ENCODE data around the gene EIPR1.
"Not testable (repeated sequence)": the region's sequence is repeated elsewhere in the genome, so short reads cannot be mapped to it uniquely, and the experiment has no call there.

The EIPR1 gene

DNA sequence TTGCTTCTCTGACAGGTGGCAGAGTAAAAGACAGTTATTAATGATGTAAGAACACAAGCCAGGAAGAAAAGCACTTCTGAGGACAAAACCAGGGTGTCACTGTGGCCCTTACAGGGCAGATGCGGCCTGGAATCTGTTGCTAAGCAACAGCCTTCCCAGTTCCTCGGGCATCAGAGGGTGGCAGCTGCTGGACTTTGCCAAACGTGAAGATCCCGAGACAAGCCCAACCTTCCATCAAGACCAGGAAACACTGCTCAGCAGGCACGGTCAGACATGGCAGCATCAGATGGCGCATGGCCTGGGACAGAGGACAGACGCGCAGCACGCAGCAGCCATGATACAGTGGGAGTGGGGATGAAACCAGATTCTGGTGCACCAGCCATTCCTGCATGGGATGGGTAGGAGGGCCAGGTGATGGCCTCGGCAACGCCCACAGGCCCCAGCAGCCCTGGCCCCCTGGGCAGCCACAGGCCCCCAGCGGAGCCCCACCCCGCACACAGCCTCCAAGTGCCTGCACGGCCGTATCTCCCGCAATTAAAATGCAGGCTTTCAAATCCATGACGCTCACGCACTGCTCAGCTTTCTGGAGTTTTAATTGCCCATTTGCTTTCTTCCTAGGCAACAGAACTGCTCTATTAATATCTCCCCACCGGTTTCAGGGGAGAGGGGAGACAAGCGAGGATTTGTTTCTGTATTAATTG lies 89.0 kb downstream of the EIPR1 start:
- H3K9me3 ChIP-seq (ENCODE audit: control insufficient read depth, insufficient read depth, low read length) = no peaks in the 10 kb centered on the region
- no peaks in the 10 kb centered on the region for H3K36me3 ChIP-seq (ENCODE audit: control insufficient read depth, insufficient read depth, low read length)
- H3K27ac ChIP-seq (ENCODE audit: low read length) = no peak overlapping the region
- H3K27me3 ChIP-seq (ENCODE audit: control insufficient read depth, insufficient read depth, low read length) = no peaks in the 10 kb centered on the region
- H3K4me1 ChIP-seq (ENCODE audit: control insufficient read depth, insufficient read depth, low read length) = 0 out of 2 replicates have a peak, but pooled peaks cover 1% of the 10 kb centered on the region
- no CpG with 5 or more reads among the region's 20 CpGs for WGBS (ENCODE audit: insufficient coverage, insufficient read length)
- no peak overlapping the region for H3K4me3 ChIP-seq (ENCODE audit: low read length)
- DNase-seq (ENCODE audit: low read depth, low spot score) = no peak

- Histone ChIP-seq H3K27ac (ENCODE audit: low read length) (no peak overlapping the region), H3K27me3 (ENCODE audit: control insufficient read depth, insufficient read depth, low read length) (no peaks in the 10 kb centered on the region), H3K9me3 (ENCODE audit: control insufficient read depth, insufficient read depth, low read length) (no peaks in the 10 kb centered on the region), H3K4me1 (ENCODE audit: control insufficient read depth, insufficient read depth, low read length) (0 out of 2 replicates have a peak, but pooled peaks cover 1% of the 10 kb centered on the region), H3K36me3 (ENCODE audit: control insufficient read depth, insufficient read depth, low read length) (no peaks in the 10 kb centered on the region), H3K4me3 (ENCODE audit: low read length) (no peak overlapping the region)
- DNase-seq (ENCODE audit: low read depth, low spot score) = no peak
- no CpG with 5 or more reads among the region's 13 CpGs for WGBS (ENCODE audit: insufficient coverage, insufficient read length)
These were observed 89.7 kb downstream of the EIPR1 start for GRCh38 chr2:3287896-3288295.

DNA sequence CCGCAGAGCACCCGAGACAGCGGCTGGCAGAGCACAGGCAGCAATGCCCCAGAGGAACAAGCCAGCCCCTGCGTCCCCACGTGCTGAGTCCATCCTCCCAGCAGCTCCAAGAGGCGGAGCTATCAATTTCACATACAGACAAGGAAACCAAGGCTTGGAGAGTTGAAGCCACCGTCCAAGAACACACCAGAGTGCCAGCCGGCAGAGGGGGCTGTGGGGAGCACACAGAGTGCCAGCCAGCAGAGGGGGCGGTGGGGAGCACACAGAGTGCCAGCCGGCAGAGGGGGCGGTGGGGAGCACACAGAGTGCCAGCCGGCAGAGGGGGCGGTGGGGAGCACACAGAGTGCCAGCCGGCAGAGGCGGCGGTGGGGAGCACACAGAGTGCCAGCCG lies 91.0 kb downstream of the EIPR1 start:
- not testable (repeated sequence) for H3K36me3 ChIP-seq (ENCODE audit: control insufficient read depth, insufficient read depth, low read length); H3K4me1 ChIP-seq (ENCODE audit: control insufficient read depth, insufficient read depth, low read length); DNase-seq (ENCODE audit: low read depth, low spot score); H3K27me3 ChIP-seq (ENCODE audit: control insufficient read depth, insufficient read depth, low read length); H3K27ac ChIP-seq (ENCODE audit: low read length); H3K9me3 ChIP-seq (ENCODE audit: control insufficient read depth, insufficient read depth, low read length); H3K4me3 ChIP-seq (ENCODE audit: low read length)
- WGBS (ENCODE audit: insufficient coverage, insufficient read length) = no CpG with 5 or more reads among the region's 17 CpGs

DNA sequence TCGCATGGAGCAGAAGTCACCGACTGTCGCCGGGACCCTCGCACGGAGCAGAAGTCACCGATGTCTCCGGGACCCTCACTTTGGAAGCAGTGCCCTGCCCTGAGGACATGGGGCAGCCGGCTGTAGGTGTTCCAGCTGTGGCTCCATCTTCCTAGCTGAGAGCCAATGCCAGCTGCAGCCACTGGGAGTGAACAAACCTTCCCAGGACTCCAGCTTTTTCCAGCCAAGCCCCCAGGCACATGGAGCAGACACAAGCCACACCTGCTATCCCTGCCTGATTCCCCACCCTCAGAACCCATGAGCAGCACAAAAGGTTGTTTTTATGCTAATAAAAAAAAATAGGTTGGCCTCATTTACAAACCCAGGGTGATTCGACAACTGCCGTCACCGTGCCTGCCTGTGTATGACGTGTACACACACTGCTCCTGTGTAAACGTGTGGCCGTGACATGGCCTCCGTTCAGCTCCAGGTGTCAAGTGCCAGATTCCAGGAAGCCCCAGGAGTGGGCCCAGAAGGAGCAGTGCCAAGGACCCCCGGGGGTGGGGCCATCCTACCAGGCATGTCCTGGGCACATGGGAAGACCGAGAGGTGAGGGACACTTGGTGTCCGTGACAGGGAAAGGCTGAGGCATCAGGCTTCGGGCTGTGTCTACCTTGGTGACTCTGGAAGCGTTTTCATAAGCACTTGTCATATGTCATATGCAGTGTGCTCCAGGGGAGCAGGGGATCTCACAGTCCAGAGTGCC lies 91.5 kb downstream of the EIPR1 start:
- no peaks in the 10 kb centered on the region for H3K27me3 ChIP-seq (ENCODE audit: control insufficient read depth, insufficient read depth, low read length)
- H3K27ac ChIP-seq (ENCODE audit: low read length) = no peak overlapping the region
- no peak for DNase-seq (ENCODE audit: low read depth, low spot score)

DNA sequence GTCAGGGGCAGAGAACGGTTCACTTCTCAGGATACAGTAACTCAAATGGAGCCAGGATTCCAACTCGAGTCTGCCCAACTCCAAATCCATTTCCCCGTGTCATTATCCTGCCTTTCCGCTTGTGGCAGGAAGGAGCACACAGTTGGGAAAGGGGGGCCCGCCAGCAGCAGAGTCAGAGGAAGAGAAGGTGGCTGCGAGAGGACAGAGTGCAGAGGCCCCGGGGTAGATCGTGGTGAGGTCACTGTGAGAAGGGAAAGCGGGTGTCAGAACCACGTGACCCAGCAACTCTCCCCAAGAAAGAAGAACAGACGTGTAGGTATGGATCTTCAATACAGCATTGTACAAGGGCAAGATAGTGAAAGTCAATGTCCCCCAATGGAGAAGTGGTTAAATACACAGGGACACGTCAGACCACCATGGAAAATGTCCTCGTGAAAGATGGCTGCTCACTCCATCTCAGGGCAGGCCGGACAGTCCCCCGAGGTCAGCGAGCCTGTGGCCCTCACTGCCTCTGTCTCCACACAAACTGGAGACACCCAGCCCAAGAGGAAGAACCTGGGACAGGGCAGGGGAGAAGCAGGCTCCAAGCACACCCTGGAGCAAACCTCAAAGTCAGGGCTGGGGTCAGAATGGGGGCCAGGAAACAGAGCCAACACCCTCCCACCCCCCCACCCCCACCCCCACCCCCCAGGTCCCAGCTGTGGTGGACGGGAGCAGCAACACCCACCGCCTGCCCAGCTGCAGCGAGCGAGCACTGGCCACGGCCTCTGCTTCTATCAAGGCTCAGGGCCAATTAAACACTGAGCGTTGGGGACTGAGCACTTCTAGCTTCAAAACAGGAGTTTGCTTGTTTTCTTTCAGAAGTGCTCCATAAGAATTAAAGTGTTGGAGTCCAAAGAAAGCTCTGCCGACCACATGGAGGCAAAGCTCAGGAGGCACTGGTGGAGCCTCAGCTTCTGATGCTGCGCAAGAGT lies 92.7 kb downstream of the EIPR1 start:
- WGBS (ENCODE audit: insufficient coverage, insufficient read length) = no CpG with 5 or more reads among the region's 24 CpGs
- no peaks in the 10 kb centered on the region for H3K36me3 ChIP-seq (ENCODE audit: control insufficient read depth, insufficient read depth, low read length)
- no peak overlapping the region for H3K27ac ChIP-seq (ENCODE audit: low read length)
- no peaks in the 10 kb centered on the region for H3K4me1 ChIP-seq (ENCODE audit: control insufficient read depth, insufficient read depth, low read length)
- no peak overlapping the region for H3K4me3 ChIP-seq (ENCODE audit: low read length)
- H3K27me3 ChIP-seq (ENCODE audit: control insufficient read depth, insufficient read depth, low read length) = no peaks in the 10 kb centered on the region
- no peak for DNase-seq (ENCODE audit: low read depth, low spot score)
- H3K9me3 ChIP-seq (ENCODE audit: control insufficient read depth, insufficient read depth, low read length) = no peaks in the 10 kb centered on the region

More for the DNA sequence above, 91.5 kb downstream of the EIPR1 start:
- WGBS (ENCODE audit: insufficient coverage, insufficient read length) = no CpG with 5 or more reads among the region's 21 CpGs
- Histone ChIP-seq H3K36me3 (ENCODE audit: control insufficient read depth, insufficient read depth, low read length) (no peaks in the 10 kb centered on the region), H3K9me3 (ENCODE audit: control insufficient read depth, insufficient read depth, low read length) (no peaks in the 10 kb centered on the region), H3K4me1 (ENCODE audit: control insufficient read depth, insufficient read depth, low read length) (no peaks in the 10 kb centered on the region), H3K4me3 (ENCODE audit: low read length) (no peak overlapping the region)

GRCh38 chr2:3283876-3284656 lies 93.6 kb downstream of the EIPR1 start:
- not testable (repeated sequence) for H3K27ac ChIP-seq (ENCODE audit: low read length); H3K9me3 ChIP-seq (ENCODE audit: control insufficient read depth, insufficient read depth, low read length); H3K27me3 ChIP-seq (ENCODE audit: control insufficient read depth, insufficient read depth, low read length); H3K4me3 ChIP-seq (ENCODE audit: low read length); H3K4me1 ChIP-seq (ENCODE audit: control insufficient read depth, insufficient read depth, low read length); DNase-seq (ENCODE audit: low read depth, low spot score); H3K36me3 ChIP-seq (ENCODE audit: control insufficient read depth, insufficient read depth, low read length)
- no CpG with 5 or more reads among the region's 38 CpGs for WGBS (ENCODE audit: insufficient coverage, insufficient read length)

GRCh38 chr2:3283206-3283605 lies 94.4 kb downstream of the EIPR1 start:
- H3K36me3 ChIP-seq (ENCODE audit: control insufficient read depth, insufficient read depth, low read length) = no peaks in the 10 kb centered on the region
- no peaks in the 10 kb centered on the region for H3K4me1 ChIP-seq (ENCODE audit: control insufficient read depth, insufficient read depth, low read length)
- DNase-seq (ENCODE audit: low read depth, low spot score) = no peak
- no peaks in the 10 kb centered on the region for H3K27me3 ChIP-seq (ENCODE audit: control insufficient read depth, insufficient read depth, low read length)
- H3K9me3 ChIP-seq (ENCODE audit: control insufficient read depth, insufficient read depth, low read length) = no peaks in the 10 kb centered on the region
- no peak overlapping the region for H3K4me3 ChIP-seq (ENCODE audit: low read length)
- WGBS (ENCODE audit: insufficient coverage, insufficient read length) = no CpG with 5 or more reads among the region's 14 CpGs
- H3K27ac ChIP-seq (ENCODE audit: low read length) = no peak overlapping the region

DNA sequence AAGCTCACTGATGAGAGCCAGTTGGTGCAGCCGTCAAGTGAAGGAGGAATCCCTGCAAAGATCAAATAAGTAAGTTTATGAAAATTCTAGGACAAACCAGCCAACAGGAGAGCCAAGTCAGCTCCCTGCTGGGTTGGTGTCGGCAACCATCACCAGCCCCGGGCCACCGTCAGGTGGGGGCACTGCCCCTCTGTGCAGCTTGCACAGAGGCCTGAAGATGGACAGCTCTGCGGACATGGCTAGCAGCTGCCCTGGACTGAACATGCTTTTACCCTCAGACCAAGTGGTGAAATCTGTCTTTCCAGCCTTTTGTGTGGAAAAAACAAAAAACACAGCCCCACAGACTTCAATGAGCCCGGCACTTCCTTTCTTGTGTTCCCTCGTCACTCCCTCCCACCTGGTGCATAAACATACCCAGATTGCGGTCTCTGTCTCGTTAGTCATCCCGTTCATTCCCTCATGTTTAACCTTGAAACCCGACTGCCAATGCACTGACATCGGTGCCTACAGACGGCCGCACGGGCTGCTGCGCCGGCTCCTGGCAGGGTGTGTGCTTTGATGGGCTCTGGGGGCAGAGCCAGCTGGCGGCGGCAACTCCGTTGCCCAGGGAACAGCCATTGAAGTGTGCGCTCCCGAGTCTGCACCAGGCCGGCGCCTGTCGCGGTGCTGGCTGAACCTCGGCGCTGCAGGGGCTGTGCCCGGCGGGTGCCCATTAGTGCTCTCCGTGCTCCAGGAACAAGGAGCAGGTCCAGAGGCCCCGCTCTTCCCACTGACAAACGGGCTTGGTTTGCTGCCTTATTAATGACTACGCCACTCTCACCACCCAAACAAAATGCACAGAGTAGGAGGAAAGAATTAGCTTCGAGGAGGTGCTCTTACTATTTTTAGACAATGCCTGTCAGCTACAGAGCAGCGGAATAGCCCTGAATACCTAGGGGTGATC lies 95.3 kb downstream of the EIPR1 start:
- DNase-seq (ENCODE audit: low read depth, low spot score) = no peak
- Histone ChIP-seq H3K27me3 (ENCODE audit: control insufficient read depth, insufficient read depth, low read length) (no peaks in the 10 kb centered on the region), H3K4me3 (ENCODE audit: low read length) (no peak overlapping the region), H3K9me3 (ENCODE audit: control insufficient read depth, insufficient read depth, low read length) (no peaks in the 10 kb centered on the region), H3K36me3 (ENCODE audit: control insufficient read depth, insufficient read depth, low read length) (no peaks in the 10 kb centered on the region), H3K4me1 (ENCODE audit: control insufficient read depth, insufficient read depth, low read length) (no peaks in the 10 kb centered on the region), H3K27ac (ENCODE audit: low read length) (no peak overlapping the region)
- WGBS (ENCODE audit: insufficient coverage, insufficient read length) = no CpG with 5 or more reads among the region's 36 CpGs
